GM19035 (cell line): ENCODE measurements around the gene DHODH.
A peak's percentile ranks its signal among the peaks of the same experiment; 100 is the strongest.
"Not testable (repeated sequence)": the region's sequence is repeated elsewhere in the genome, so short reads cannot be mapped to it uniquely, and the experiment has no call there.

Experiments used
- ATAC-seq: cut with Tn5 transposase; IDR thresholded peaks from one replicate; pipeline ENCODE4 v1.9.1; 2021; ENCODE audit not compliant: unreplicated experiment

DHODH gene

GRCh38 chr16:72008424-72009216, at the start of gene DHODH:
DHODH (plus strand) TSS chr16:72008744; CDS start chr16:72008765, 21 bp downstream.
- ATAC-seq: peak; percentile 99

- peak; percentile 64 for ATAC-seq
These were observed 47.2 kb upstream of the DHODH start for GRCh38 chr16:71961066-71962039.

- no peak for ATAC-seq
These were observed 45.2 kb upstream of the DHODH start for GRCh38 chr16:71963125-71963875.

- ATAC-seq: no peak
These were observed 43.3 kb upstream of the DHODH start for GRCh38 chr16:71965223-71965622.

- no peak for ATAC-seq
These were observed 41.6 kb upstream of the DHODH start for GRCh38 chr16:71966932-71967331.

- ATAC-seq: no peak
These were observed 39.2 kb upstream of the DHODH start for GRCh38 chr16:71969353-71969752.

GRCh38 chr16:71971571-71971970, 37.0 kb upstream of the DHODH start:
- no peak for ATAC-seq

GRCh38 chr16:71972356-71972755, 36.2 kb upstream of the DHODH start:
- no peak for ATAC-seq

GRCh38 chr16:71973001-71973400, 35.5 kb upstream of the DHODH start:
- no peak for ATAC-seq

GRCh38 chr16:71974068-71974818, 34.3 kb upstream of the DHODH start:
- no peak for ATAC-seq

- ATAC-seq: no peak
These were observed 23.1 kb upstream of the DHODH start for GRCh38 chr16:71985262-71985974.

GRCh38 chr16:71986131-71986530, 22.4 kb upstream of the DHODH start:
- ATAC-seq: no peak

- ATAC-seq: no peak
These were observed 13.5 kb upstream of the DHODH start for GRCh38 chr16:71995038-71995437.

GRCh38 chr16:71997578-71997977, 11.0 kb upstream of the DHODH start:
- not testable (repeated sequence) for ATAC-seq

- ATAC-seq: no peak
These were observed 7.2 kb upstream of the DHODH start for GRCh38 chr16:72001180-72001874.

- ATAC-seq: no peak
These were observed 5.9 kb upstream of the DHODH start for GRCh38 chr16:72002619-72003018.

GRCh38 chr16:72008065-72008423, 500 bp upstream of the DHODH start:
- ATAC-seq: not testable (repeated sequence)

- ATAC-seq: no peak
These were observed 1.2 kb downstream of the DHODH start for GRCh38 chr16:72009779-72010178.

- no peak for ATAC-seq
These were observed 4.1 kb downstream of the DHODH start for GRCh38 chr16:72012607-72013006.
